ENCODE results near the gene CLHC1. TPM values are rescaled to one million over a fixed set of nuclear protein-coding genes. Genes with fewer than 3 reads are reported as not detected.
A peak's percentile ranks its signal among the peaks of the same experiment; 100 is the strongest.

The CLHC1 gene
- polyA plus RNA-seq, 3 donors, result 2.4 to 5.0 TPM; not detected in 1

- H3K4me2 ChIP-seq (replicated peaks; ENCODE audit: extremely low read depth, low read length, poor library complexity, severe bottlenecking), result no peak overlapping the region
- no peak for TF ChIP-seq CTCF (IDR thresholded peaks at IDR 0.05)
- H3K27ac Mint-ChIP-seq, result peak overlapping the region in 2 of 7 donors; percentile 4 to 31
- DNase-seq, result no peak
- no peaks in the 10 kb centered on the region for H3K9me3 Mint-ChIP-seq
- peak overlapping the region in 1 of 2 donors; percentile 69 for H3K27ac ChIP-seq (ENCODE audit: low read depth in 1 of 2, low read length in 2 of 2)
- no peak overlapping the region for H3K4me3 Mint-ChIP-seq
- peaks cover 0 to 5% (median 0%) of the 10 kb centered on the region in 3 donors for H3K27me3 Mint-ChIP-seq (ENCODE audit: low read depth in 3 of 3)
- H3K9me3 ChIP-seq (replicated peaks in 1 of 2; ENCODE audit: control insufficient read depth in 1 of 2, insufficient read depth in 1 of 2, low read length in 2 of 2), result no peaks in the 10 kb centered on the region
- H4K20me1 ChIP-seq (ENCODE audit: insufficient read depth, low read length), result no peaks in the 10 kb centered on the region
- H3K27me3 ChIP-seq (ENCODE audit: control insufficient read depth in 2 of 2, insufficient read depth in 2 of 2, low read length in 2 of 2), result no peaks in the 10 kb centered on the region
- intact Hi-C loops (cut with micrococcal nuclease), result loop anchor here in 1 of 2 donors (10.0 kb wide), 2 partner anchors 46 to 96 kb away; no protein-coding TSS in a partner anchor
- H3K79me2 ChIP-seq (ENCODE audit: insufficient read depth, low read length), result no peaks in the 10 kb centered on the region
- no peaks in the 10 kb centered on the region for H3K36me3 Mint-ChIP-seq
- peaks cover 57 to 61% of the 10 kb centered on the region in 2 donors for H3K4me1 ChIP-seq (ENCODE audit: control insufficient read depth in 1 of 2, insufficient read depth in 2 of 2, low read length in 2 of 2)
- H3K4me3 ChIP-seq (replicated peaks in 1 of 3; ENCODE audit: low read depth in 2 of 3, low read length in 3 of 3), result no peak overlapping the region
- H3K36me3 ChIP-seq (replicated peaks in 1 of 2; ENCODE audit: control insufficient read depth in 1 of 2, insufficient read depth in 2 of 2, low read length in 2 of 2), result no peaks in the 10 kb centered on the region
- 80% methylated on average over 1 of the region's 2 CpGs for WGBS (ENCODE audit: insufficient coverage)
- peaks cover 66% of the 10 kb centered on the region for H3K4me1 Mint-ChIP-seq
- H3K9ac ChIP-seq (ENCODE audit: insufficient read depth, low read length, poor library complexity, severe bottlenecking), result no peak overlapping the region
- H2AFZ ChIP-seq (ENCODE audit: insufficient read depth, low read depth, low read length, poor library complexity, severe bottlenecking), result no peak overlapping the region
These were observed 71.7 kb downstream of the CLHC1 start for GRCh38 chr2:55160422-55160821.

GRCh38 chr2:55159752-55160151 is 72.3 kb downstream of the CLHC1 start:
- Histone ChIP-seq H3K9ac (ENCODE audit: insufficient read depth, low read length, poor library complexity, severe bottlenecking) (no peak overlapping the region), H3K9me3 (replicated peaks in 1 of 2; ENCODE audit: control insufficient read depth in 1 of 2, insufficient read depth in 1 of 2, low read length in 2 of 2) (no peaks in the 10 kb centered on the region)
- no peak for DNase-seq

More at GRCh38 chr2:55159752-55160151, 72.3 kb downstream of the CLHC1 start:
- WGBS (ENCODE audit: insufficient coverage), result no CpG with 5 or more reads among the region's 2 CpGs
- Histone ChIP-seq H3K27ac (ENCODE audit: low read depth in 1 of 2, low read length in 2 of 2) (no peak overlapping the region), H3K79me2 (ENCODE audit: insufficient read depth, low read length) (no peaks in the 10 kb centered on the region), H3K4me1 (ENCODE audit: control insufficient read depth in 1 of 2, insufficient read depth in 2 of 2, low read length in 2 of 2) (peaks cover 54 to 60% of the 10 kb centered on the region in 2 donors), H3K36me3 (replicated peaks in 1 of 2; ENCODE audit: control insufficient read depth in 1 of 2, insufficient read depth in 2 of 2, low read length in 2 of 2) (no peaks in the 10 kb centered on the region), H3K4me2 (replicated peaks; ENCODE audit: extremely low read depth, low read length, poor library complexity, severe bottlenecking) (no peak overlapping the region), H4K20me1 (ENCODE audit: insufficient read depth, low read length) (no peaks in the 10 kb centered on the region), H3K4me3 (replicated peaks in 1 of 3; ENCODE audit: low read depth in 2 of 3, low read length in 3 of 3) (no peak overlapping the region), H3K27me3 (ENCODE audit: control insufficient read depth in 2 of 2, insufficient read depth in 2 of 2, low read length in 2 of 2) (no peaks in the 10 kb centered on the region), H2AFZ (ENCODE audit: insufficient read depth, low read depth, low read length, poor library complexity, severe bottlenecking) (no peak overlapping the region)
- intact Hi-C loops (cut with micrococcal nuclease), result loop anchor here (10.0 kb wide), 3 partner anchors 45 to 105 kb away; partner anchors contain the start of gene RTN4 (in 1 of the 2)
- Mint-ChIP-seq H3K27ac (peak overlapping the region in 2 of 7 donors; percentile 28 to 60), H3K9me3 (no peaks in the 10 kb centered on the region), H3K4me3 (no peak overlapping the region), H3K36me3 (peaks cover 0 to under 1% of the 10 kb centered on the region in 2 donors), H3K4me1 (peaks cover 64% of the 10 kb centered on the region), H3K27me3 (ENCODE audit: low read depth in 3 of 3) (peaks cover 0 to 5% (median 0%) of the 10 kb centered on the region in 3 donors)
- TF ChIP-seq CTCF (IDR thresholded peaks at IDR 0.05), result no peak
